ENCODE data around the gene REEP5.
"Not testable (repeated sequence)": the region's sequence is repeated elsewhere in the genome, so short reads cannot be mapped to it uniquely, and the experiment has no call there.

Gene REEP5

DNA sequence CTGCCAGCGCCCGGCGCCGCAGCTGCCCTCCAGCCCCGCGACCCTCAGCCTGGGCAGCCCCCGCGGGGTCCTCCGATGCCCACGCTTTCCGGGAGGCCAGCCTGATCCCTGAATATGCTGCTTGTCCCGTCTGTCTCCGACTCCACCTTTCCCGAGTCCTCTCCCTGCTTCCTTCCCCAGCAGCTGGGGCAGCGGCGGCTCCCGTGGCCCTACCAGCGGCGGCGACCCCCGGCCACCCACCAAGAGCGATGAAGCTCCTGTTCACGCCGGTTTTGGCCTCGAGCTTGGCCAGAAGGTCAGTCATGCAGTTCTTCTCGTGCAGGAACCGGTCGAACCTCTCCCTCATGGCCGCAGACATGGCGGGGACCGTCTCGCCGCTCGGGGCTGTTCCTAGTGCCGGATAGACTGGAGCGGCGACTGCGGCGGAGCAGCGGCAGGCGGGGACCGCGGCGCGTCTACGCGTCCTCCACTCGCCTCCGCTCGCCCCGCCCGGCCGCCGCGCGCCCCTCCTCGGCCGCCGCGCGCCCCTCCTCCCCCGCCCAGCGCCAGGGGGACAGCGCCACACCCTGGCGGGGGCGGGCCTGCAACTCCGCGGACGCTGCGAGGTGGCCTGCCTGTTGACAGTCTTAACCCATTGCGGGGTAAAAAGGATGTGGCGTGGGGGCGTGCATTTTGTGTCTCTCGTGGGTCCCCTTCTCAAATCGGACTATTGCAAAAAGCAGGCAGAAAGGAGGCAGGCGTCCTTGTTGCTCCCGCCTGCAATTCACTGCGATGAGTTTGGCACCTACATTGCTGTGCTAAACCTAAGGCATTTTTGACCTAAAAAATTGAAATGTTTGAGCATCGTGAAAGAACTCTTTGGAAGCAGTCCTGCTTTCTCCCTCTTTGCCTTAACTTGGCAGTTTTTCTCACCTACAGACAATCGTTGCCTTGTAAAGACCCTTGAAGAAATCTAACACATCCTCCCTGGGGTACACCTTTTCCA, at the start of gene REEP5:
Gene REEP5 (minus strand): TSS at position 395 of the 985 bp plus-strand sequence. CDS start 37 bp downstream, at position 358.
- peak; percentile 69 to 80 for DNase-seq (ENCODE audit: low read depth in 2 of 2)
- TF ChIP-seq, protein P1, sequence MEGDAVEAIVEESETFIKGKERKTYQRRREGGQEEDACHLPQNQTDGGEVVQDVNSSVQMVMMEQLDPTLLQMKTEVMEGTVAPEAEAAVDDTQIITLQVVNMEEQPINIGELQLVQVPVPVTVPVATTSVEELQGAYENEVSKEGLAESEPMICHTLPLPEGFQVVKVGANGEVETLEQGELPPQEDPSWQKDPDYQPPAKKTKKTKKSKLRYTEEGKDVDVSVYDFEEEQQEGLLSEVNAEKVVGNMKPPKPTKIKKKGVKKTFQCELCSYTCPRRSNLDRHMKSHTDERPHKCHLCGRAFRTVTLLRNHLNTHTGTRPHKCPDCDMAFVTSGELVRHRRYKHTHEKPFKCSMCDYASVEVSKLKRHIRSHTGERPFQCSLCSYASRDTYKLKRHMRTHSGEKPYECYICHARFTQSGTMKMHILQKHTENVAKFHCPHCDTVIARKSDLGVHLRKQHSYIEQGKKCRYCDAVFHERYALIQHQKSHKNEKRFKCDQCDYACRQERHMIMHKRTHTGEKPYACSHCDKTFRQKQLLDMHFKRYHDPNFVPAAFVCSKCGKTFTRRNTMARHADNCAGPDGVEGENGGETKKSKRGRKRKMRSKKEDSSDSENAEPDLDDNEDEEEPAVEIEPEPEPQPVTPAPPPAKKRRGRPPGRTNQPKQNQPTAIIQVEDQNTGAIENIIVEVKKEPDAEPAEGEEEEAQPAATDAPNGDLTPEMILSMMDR (IDR thresholded peaks at IDR 0.05; ENCODE audit: low read depth, low read length), result peak; percentile 49

DNA sequence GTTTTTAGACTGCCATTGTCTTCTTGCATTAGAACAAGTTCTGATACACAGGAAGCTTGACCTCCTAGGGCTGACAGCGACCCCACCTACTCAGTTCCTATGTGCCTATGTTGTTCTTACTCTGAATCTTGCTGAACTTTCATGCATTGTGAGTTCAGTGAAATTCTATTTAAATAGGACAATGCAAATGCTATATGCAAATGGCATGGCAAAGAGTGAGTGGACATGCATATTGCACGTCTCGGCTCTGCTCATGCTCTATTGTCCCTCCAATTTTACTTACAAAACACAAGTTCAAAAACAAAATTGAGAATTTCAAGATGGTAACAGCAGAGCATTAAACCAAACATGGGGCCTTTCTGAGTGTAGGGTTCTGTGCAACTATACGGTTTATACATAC, 49.2 kb upstream of the REEP5 start:
- TF ChIP-seq, protein P1 (IDR thresholded peaks at IDR 0.05; ENCODE audit: low read depth, low read length), result no peak
- DNase-seq (ENCODE audit: low read depth in 2 of 2), result no peak
- no peak overlapping the region for H3K4me3 ChIP-seq (replicated peaks in 1 of 2; ENCODE audit: low read depth in 2 of 2, low read length in 2 of 2)

More for the DNA sequence above, at the start of gene REEP5:
- H3K4me3 ChIP-seq (replicated peaks in 1 of 2; ENCODE audit: low read depth in 2 of 2, low read length in 2 of 2), result peak within 1 kb of the TSS; percentile 97 to 99

DNA sequence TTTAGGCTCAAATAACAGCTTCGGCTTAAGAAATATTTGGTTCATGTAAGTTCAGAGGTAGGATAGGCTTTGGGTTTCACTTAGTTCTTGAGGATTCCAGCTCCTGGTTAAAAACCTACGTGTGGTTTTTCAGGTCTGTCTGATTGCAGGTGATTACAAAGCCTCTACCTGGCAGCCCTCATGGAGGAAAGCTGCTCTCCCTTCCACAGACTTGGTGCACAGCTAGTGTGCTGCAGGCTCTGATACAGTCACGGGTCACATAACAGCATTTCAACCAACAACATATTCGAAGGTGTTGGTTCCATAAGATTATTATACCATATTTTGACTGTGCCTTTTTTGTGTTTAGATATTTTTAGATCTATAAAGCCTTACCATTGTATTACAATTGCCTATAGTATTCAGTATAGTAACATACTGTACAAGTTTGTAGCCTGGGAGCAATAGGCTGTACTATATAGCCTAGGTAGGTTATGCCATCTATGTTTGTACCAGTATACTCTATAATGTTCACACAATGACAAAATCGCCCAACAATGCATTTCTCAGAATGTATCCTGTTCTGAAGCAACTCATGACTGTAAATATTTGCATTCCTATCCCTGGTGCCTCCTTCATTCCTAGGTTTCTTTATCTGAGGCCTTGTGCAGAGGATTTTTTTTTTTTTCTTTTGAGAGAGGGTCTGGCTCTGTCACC, 46.5 kb upstream of the REEP5 start:
- no peak overlapping the region for H3K4me3 ChIP-seq (replicated peaks in 1 of 2; ENCODE audit: low read depth in 2 of 2, low read length in 2 of 2)
- TF ChIP-seq, protein P1 (IDR thresholded peaks at IDR 0.05; ENCODE audit: low read depth, low read length), result no peak

DNA sequence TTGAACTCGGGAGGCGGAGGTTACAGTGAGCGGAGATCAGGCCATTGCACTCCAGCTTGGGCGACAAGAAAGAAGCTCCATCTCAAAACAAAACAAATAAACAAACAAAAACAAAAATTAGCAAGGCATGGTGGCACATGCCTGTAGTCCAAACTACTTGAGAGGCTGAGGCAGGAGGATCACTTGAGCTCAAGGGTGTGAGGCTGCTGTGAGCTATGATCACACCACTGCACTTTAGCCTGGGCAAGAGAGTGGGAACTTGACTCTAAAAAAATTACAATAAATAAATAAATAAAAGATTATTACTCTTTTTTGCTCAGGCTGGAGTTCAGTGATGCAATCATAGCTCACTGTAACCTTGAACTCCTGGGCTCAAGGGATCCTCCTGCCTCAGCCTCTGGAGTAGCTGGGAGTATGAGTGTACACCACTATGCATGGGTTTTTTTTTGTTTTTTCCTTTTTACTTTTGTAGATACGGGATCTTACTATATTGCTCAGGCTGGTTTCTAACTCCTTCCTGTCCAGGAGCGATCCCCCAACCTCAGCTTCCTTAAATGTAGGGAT, 45.6 kb upstream of the REEP5 start:
- DNase-seq (ENCODE audit: low read depth in 2 of 2), result no peak
- H3K4me3 ChIP-seq (replicated peaks in 1 of 2; ENCODE audit: low read depth in 2 of 2, low read length in 2 of 2), result no peak overlapping the region
- TF ChIP-seq, protein P1 (IDR thresholded peaks at IDR 0.05; ENCODE audit: low read depth, low read length), result no peak

More for the DNA sequence above, 46.5 kb upstream of the REEP5 start:
- DNase-seq (ENCODE audit: low read depth in 2 of 2), result no peak

DNA sequence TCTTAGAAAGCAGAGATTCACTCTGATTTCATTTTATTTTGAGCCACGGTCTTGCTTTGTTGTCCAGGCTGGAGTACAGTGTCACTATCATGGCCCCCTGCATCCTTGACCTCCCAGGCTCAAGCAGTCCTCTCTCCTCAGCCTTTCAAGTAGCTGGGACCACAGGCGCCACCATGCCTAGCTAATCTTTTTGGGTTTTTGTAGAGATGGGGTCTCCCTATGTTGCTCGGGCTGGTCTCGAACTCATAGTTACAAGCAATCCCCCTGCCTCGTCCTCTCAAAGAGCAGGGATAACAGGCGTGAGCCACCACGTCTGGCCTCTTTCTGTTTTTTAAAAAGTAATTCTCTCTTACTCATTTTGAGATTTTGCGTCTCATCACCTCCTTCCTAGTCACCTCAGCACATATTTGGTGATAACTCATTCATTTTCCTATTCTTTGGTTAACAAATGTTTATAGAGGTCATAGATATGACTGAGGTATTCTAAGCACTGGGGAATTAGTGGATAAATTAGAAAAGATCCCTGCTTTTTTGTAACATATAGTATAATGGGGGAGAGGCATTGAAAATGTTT, 43.8 kb upstream of the REEP5 start:
- TF ChIP-seq, protein P1 (IDR thresholded peaks at IDR 0.05; ENCODE audit: low read depth, low read length), result no peak

DNA sequence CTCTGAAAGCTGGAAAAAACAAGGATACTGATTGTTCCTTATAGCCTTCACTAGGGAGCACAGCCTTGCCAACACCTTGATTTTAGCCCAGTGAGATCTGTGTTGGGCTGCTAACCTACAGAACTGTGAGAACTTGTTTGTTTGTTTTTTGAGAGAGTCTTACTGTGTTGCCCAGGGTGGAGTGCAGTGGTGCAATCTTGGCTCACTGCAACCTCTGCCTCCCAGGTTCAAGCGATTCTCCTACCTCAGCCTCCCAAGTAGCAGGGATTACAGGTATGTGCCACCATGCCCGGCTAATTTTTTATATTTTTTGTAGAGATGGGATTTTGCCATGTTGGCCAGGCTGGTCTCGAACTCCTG, 41.3 kb upstream of the REEP5 start:
- not testable (repeated sequence) for DNase-seq (ENCODE audit: low read depth in 2 of 2); H3K4me3 ChIP-seq (replicated peaks in 1 of 2; ENCODE audit: low read depth in 2 of 2, low read length in 2 of 2)

More for the DNA sequence above, 43.8 kb upstream of the REEP5 start:
- no peak overlapping the region for H3K4me3 ChIP-seq (replicated peaks in 1 of 2; ENCODE audit: low read depth in 2 of 2, low read length in 2 of 2)
- no peak for DNase-seq (ENCODE audit: low read depth in 2 of 2)

All from cardiac fibroblast (primary cell).